GM12878 (cell line): ENCODE results near the gene SYK. TPM values are rescaled to one million over a fixed set of nuclear protein-coding genes. Genes with fewer than 3 reads are reported as not detected.

Experiments used
- CBX5 ChIP-seq: sonication (generic); IDR thresholded peaks from 2 replicates; pipeline ENCODE4 v1.6.1; 2016; ENCODE audit warnings: low read depth, moderate library complexity, mild to moderate bottlenecking, inconsistent platforms
- HCFC1 ChIP-seq: fragments of 150-350 bp; IDR thresholded peaks from 2 replicates; pipeline ENCODE4 v1.6.1; 2014; ENCODE audit warnings: low read length
- NFYB ChIP-seq: IDR thresholded peaks from 2 replicates; pipeline ENCODE4 v1.6.1; 2011; ENCODE audit warnings: low read depth, mild to moderate bottlenecking, low read length, improper control_type of control experiment, moderate library complexity; ENCODE audit not compliant: insufficient read depth
- SUZ12 ChIP-seq: fragments of 200-600 bp; sonication (generic); IDR thresholded peaks from one replicate; pipeline ENCODE4 v1.6.1; 2018; ENCODE audit warnings: antibody characterized with exemption, mild to moderate bottlenecking; ENCODE audit not compliant: unreplicated experiment
- TCF12 ChIP-seq: IDR thresholded peaks from 2 replicates; pipeline ENCODE4 v1.6.1; 2011; ENCODE audit warnings: low read depth, mild to moderate bottlenecking, low read length
- TCF3 ChIP-seq: IDR thresholded peaks from 2 replicates; pipeline ENCODE4 v1.6.1; 2012; ENCODE audit warnings: low read depth, mild to moderate bottlenecking, low read length, borderline replicate concordance; ENCODE audit not compliant: insufficient read depth
- polyA plus RNA-seq, 11 experiments: library from polyadenylated mRNA; depleted of rRNA in 4 of 11; unstranded in 6 of 11; stranded (reverse) in 5 of 11; fragments of >200 nt; fragmentation: Nextera tagmentation in 4 of 11; fragmentation: Illumina TruSeq in 1 of 11; extraction: Ambion mirVana in 4 of 11; extraction: Trizol in 1 of 11; gene quantifications; 1 replicate in 1 of 11; 2 replicates in 10 of 11; pipeline versions ENCODE4 v1.2.1 to v1.2.3, GENCODE V29; 2011 to 2016; ENCODE audit warnings: inconsistent platforms in 2 of 11, missing spikeins in 2 of 11, low read depth in 1 of 11
- total RNA-seq, 4 experiments: library from RNA; depleted of rRNA in 3 of 4; stranded (reverse); fragments of >200 nt in 3 of 4; fragmentation: Illumina TruSeq in 1 of 4; extraction: Trizol in 1 of 4; gene quantifications; 2 replicates each; pipeline versions ENCODE4 v1.2.1 to v1.2.3, GENCODE V29; 2013 to 2021
- TF ChIP-seq, protein P1 (sequence below): fragments of 450-650 bp; IDR thresholded peaks from 2 replicates; pipeline ENCODE4 v1.6.1; 2016; ENCODE audit warnings: mild to moderate bottlenecking
- TF ChIP-seq, protein P2 (sequence below): fragments of 450-650 bp; IDR thresholded peaks from 2 replicates; pipeline ENCODE4 v1.6.1; 2017; ENCODE audit warnings: mild to moderate bottlenecking, low read depth, inconsistent platforms; ENCODE audit not compliant: poor library complexity, severe bottlenecking

Gene SYK
- total and polyA plus RNA-seq, 10 of the 15 experiments (the other 5 are each of a cell fraction or from before 2014, with no cell fraction given), result 6.5 to 135 (median 68.8) TPM

DNA sequence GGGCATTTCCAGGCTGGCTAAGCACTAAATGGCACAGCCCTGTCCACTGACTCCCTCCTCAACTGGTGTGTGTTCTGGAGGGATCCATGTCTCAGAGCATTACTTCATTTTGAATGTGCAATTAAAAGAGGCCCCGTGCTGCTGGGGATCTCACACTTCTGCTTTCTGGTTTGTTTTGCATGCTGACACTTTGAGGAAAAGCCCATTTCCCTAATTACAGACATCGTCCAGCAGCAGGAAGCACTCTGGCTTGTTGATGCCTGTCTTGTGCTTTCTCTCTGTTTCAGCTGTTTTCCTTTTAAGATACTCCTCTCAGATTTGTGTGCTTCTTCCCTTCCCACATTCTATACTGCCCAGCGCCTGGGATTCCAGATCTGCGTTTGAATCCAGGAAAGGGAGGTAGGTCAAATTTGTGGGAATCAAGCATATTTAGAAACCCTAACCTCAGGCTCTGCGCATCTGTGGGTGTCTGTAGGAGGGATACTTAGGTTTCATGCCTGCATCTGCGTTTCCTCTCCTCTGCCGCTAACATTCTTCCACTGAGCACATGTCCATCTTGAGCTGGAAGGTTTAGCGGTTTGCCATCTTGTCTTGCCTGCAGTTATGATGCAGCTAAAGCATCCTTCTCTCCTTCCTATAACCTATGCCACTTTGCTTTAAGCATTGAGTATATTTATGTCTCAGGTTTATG lies 25.7 kb downstream of the SYK start (continued):
- TF ChIP-seq TCF3, result peak; percentile 69; the same call in 1 of the 2 replicates
- TF ChIP-seq, protein P1, sequence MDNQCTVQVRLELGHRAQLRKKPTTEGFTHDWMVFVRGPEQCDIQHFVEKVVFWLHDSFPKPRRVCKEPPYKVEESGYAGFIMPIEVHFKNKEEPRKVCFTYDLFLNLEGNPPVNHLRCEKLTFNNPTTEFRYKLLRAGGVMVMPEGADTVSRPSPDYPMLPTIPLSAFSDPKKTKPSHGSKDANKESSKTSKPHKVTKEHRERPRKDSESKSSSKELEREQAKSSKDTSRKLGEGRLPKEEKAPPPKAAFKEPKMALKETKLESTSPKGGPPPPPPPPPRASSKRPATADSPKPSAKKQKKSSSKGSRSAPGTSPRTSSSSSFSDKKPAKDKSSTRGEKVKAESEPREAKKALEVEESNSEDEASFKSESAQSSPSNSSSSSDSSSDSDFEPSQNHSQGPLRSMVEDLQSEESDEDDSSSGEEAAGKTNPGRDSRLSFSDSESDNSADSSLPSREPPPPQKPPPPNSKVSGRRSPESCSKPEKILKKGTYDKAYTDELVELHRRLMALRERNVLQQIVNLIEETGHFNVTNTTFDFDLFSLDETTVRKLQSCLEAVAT, result 0 out of 2 replicates have a peak, but pooled peaks have one; percentile 39
- TF ChIP-seq CBX5, result no peak
- no peak for TF ChIP-seq SUZ12
- no peak for TF ChIP-seq HCFC1
- TF ChIP-seq, protein P2, sequence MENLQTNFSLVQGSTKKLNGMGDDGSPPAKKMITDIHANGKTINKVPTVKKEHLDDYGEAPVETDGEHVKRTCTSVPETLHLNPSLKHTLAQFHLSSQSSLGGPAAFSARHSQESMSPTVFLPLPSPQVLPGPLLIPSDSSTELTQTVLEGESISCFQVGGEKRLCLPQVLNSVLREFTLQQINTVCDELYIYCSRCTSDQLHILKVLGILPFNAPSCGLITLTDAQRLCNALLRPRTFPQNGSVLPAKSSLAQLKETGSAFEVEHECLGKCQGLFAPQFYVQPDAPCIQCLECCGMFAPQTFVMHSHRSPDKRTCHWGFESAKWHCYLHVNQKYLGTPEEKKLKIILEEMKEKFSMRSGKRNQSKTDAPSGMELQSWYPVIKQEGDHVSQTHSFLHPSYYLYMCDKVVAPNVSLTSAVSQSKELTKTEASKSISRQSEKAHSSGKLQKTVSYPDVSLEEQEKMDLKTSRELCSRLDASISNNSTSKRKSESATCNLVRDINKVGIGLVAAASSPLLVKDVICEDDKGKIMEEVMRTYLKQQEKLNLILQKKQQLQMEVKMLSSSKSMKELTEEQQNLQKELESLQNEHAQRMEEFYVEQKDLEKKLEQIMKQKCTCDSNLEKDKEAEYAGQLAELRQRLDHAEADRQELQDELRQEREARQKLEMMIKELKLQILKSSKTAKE, result no peak
- no peak for TF ChIP-seq NFYB
- peak; percentile 42; the same call in 1 of the 2 replicates for TF ChIP-seq TCF12
